ENCODE results near the gene RDM1.

The RDM1 gene

DNA sequence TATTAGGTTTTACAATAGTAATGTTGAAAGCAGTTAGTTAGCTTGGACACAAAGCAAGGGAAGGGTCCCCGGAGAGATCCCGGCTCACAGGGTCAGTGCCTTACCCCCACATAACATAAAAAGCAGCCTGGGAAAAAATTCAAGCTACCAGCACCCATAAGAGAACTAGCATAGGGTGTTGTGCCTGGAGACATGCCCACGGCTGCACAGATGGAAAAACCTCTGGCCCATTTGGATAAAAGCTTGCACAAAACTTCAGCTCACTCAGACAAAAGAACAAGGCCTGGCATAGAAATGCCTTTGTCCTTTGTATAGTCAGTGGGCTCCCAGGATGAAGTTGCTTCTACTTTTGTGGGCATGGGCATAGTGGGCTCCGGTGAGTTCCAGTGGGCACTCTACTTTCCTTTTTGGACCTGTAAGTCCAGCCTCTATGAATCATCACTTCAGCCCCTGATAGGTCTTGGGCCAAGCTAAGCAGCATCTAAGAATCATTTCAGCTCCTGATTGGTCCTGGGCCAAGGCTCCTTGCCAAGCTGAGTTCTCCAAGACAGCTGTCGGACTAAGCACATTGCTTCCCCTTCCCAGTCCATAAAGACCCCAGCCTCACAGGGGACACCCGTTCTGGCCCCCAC is 1.3 kb upstream of the RDM1 start:
- DNase-seq: no peak

DNA sequence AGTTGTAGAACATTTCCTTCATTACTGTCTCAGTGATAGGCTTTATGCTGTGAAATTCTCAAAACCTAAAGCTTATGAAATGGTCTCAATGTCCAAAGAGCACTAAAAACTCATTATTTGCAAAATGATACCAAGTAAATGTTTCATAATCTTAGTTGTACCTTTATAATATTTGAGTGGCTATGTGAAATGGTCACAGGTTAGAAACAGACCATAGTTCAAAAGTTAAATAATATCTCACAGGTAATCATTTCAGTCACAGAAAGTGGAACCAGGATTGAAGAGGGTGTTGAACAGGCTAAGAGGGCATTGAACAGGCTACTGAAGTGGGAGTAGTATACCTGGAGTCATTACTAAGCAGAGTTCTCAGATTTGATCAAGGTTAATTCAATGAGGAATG is 2.9 kb downstream of the RDM1 start:
- no peak for DNase-seq

DNA sequence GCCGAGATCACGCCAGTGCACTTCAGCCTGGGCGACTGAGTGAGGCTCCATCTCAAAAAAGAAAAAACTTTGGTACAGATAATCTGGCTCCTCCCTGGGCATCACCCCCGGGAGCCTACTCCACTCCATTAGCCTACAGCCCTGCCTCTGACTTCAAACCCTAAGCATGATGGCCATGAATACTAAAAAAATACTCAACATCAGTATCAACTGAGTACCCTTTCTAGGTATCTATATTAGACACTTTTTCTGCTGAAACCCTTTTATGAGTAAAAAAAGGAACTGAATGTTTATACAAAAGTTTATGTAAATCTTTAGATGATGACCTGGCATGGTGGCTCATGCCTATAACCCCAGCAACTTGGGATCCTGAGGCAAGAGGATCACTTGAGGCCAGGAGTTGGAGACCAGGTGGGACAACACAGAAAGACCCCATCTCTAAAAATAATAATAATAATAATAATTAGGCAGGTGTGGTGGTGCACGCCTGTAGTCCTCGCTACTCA is 6.9 kb downstream of the RDM1 start:
- DNase-seq: no peak

DNA sequence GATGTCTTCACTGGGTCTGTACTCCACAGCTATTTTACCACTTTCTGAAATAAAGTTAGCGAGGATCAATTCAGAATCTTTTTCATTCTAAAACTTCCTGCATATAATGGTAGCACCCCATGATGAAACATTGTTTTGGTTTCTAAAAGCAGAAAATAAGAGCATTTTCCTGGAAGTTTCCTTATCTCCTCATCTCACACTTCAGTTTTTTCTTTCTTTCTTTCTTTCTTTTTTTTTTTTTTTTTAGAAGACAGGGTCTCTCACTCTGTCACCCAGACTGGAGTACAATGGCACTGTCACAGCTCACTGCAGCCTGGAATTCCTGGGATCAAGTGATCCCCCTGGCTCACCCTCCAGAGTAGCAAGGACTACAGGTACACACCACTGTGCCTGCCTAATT is 10.3 kb downstream of the RDM1 start:
- DNase-seq: no peak

DNA sequence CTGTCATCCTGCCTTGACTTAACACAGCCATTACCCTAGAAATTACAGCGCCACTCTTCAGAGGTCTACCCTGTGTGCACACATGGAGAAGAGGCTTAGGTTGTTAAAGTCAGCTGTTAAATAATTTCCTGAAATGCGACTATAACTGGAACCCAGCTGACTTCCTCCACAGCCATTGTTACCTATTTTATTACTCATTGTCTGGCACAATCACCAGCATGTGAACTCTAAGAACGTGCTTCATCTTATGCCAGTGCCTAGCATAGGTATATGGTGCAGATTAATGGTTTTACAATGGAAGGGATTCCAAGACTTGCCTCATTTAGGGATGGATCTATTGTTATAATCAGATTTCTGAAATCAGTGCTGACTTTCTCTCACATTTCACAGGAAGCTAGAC is 11.9 kb downstream of the RDM1 start:
- no peak for DNase-seq

DNA sequence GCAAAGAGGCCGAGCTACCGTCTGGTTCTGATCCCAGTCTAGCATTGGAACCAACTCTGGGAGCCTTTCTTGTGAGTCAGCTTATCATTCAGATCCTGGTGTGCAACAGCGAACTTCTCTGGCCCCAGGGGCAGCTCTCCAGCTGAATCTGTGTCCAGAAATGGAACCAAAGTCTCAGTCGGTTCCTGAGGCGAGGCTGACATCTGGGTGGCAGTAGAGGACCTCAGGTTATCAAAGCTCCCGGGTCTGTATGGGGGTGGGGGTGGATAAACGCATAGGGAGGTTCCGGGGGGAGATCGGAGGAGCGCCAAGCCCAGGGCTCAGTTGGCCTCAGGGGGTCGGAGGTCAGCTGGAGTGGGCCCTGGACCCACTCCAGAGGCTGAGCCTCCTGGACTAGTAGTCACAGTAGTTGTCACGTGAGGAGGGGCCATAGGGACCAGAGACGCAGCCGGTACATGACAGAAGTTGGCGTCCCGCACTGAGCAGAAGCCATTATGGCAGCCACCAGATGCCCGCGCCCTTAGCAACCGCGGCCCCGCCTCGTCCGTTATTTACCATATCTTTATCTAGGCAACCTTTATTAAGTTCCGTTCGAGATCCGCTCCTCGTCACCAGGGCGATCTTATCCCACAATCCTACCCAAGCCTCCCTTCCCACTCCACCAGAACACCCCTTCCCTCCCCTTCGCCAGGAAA is 12.9 kb downstream of the RDM1 start:
- DNase-seq: no peak

DNA sequence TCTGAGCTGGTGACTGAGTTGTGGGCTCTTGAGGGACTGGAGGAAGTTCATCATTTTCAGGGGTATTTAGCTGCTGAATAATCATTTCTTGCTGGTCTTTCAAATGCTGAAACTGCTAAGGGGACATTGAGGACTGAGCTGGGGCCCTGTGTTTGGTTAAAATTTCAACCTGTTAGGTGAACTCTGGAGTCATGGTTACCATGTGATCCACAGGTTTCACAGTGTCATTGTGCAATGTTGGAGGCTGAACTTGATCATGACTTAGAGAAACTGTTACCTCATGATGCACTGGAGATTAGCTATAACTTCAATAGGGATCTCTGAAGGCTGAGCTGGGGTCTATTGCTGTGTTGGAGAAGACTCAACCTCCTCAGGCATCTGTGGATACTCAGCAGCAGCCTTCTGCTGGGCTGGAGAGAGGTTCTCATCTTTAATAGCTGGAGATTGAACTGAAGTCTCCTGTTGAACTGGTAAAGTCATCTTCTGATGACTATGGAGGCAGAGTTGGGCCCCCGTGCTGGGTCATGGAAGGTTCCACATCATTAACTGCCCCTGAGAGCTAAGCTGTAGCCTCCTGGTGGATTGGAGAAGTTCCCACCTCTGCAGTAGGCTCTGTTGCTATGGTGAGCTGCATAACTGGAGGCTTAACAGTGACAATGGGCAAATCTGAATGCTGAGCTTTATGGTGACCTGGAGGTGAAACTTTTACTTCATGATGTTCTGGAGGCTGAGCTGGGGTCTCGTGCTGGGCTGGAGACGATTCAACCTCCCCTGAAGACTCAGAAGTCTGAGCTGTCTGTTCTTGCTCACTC is 15.2 kb downstream of the RDM1 start:
- no peak for DNase-seq

DNA sequence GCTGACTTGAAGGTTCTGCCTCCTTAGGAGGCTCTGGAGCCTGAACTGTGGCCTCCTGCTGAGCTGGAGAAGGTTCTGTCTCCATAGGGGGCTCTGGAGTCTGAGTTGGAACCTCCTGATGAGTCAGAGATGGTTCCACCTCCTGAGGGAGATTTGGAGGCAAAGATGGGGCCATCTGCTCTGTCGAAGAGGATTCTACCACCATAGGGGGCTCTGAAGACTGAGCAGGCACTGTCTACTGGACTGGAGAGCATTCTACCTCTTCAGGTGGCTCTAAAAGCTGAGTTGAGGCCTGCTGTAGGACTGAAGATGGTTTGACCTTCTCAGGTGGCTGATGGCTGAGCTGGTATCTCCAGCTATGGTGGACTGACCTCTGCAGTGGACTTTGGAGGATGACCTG is 16.2 kb downstream of the RDM1 start:
- DNase-seq: no peak

DNA sequence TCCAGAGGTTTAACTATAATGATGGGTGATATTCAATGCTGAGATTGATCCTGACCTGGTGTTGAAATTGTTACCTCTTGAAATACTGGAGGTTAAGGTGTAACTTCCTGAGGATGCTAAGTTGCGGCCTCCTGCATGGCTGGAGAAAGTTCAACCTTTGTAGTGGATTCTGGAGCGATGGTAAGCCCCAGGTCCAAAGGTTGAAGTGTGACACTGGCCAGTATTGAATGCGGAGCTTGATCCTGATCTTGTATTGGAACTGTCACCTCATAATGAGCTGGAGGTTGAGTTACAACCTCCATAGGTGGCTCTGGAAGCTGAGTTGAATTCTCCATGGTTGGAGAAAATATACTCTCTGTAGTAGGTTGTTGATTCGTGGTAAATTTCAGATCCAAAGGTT is 17.0 kb downstream of the RDM1 start:
- no peak for DNase-seq

DNA sequence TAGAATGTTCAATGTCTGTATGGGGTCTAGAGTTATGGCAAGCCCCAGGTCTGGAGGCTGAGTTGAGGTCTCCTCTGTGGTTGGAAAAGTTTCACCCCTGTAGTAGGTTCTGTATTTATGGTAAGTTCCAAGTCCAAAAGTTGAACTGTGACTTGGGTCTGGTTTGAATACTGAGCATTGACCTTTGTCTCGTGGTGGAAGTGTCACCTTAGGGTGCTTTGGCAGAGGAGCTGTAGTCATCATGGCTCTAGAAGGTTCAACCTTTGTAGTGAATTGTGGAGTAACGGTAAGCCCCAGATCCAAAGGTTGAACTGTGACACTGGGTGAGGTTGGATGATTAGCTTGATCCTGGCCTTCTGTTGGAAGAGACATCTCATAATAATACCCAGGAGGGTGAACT is 17.6 kb downstream of the RDM1 start:
- DNase-seq: no peak

DNA sequence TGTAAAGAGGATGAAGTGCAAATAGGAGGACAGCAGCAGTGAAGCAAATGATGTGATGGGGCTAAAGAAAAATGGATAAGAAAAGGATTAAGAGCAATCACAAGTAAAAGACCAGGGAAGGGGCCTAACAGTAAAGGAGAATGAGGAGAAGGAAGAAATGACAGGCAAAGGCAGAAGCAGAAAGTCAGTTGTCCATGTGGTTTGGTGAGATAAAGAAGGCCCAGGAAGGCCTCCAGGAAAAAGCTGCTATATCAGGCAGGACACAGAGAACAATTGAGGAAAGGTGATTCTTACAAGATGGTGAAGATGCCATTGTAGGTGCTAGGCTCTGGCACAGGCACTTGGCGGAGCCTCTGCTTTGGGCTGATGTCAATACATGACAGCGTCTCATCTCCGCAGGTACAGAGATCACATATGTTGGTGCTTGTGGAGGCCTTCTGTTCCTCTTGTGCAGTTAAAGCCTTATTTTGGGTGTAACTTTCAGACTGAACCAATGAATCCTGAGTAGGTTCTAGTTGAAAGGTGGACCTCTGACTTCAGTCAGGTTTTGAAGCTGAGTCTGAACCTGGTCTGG is 18.1 kb downstream of the RDM1 start:
- DNase-seq: no peak

DNA sequence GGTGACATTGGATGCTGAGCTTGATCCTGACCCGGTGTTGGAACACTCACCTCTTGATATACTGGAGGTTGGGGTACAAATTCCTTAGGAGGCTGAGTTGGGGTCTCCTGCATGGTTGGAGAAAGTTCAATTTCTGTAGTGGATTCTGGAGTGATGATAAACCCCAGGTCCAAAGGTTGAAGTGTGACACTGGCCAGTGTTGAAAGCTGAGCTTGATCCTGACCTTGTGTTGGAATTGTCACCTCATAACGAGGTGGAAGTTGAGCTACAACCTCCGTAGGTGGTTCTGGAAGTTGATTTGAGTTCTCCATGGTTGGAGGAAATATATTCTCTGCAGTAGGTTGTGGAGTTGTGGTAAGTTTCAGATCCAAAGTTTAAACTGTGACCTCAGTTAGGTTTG is 21.2 kb downstream of the RDM1 start:
- no peak for DNase-seq

DNA sequence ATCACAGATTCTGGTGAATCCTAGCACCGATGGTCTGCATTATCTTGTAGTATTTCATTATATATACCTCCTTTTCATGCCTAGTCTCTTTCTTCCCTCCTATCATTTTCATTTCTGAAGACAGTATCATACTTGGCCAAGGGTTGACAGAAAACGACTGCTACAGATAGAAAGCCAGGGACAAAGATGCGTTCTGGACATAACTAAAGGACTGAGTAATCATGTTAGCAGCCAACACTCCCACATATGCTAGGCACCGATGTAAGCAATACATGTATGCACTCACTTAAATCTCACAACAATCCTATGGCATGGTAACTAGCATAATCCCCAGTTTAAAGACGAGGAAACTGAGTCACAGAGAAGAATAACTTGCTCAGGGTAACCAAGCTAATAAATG is 22.9 kb downstream of the RDM1 start:
- no peak for DNase-seq

DNA sequence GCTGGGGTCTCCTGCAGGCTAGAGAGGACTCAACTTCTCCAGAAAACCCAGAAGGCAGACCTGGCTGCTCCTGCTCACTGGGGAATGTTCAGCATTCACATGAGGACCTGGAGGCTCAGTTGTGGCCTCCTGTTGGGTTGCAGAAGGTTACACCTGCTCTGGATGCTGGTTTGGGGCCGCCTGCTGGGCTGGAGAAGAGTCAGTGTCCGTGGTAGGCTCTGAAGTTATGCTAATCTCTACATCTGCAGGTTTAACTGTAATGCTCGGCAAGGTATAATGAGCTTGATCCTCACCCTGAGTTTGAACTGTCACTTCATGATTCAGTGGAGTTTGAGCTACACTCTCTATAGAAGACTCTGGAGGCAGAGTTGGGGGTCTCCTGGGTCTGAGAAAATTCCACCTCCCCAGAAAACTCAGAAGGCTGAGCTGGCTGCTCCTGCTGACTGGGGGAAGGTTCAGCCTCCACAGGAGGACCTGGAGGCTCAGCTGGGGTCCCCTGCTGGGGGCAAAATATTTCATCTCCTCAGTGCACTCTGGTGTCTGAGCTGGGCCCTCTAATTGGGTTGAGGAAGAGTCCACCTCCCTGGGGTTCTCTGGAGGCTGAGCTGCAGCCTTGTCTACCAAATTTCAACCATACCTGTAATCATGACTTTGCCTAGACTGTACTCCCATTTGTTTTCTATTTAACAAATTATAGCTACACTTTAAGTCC is 23.5 kb downstream of the RDM1 start:
- no peak for DNase-seq

DNA sequence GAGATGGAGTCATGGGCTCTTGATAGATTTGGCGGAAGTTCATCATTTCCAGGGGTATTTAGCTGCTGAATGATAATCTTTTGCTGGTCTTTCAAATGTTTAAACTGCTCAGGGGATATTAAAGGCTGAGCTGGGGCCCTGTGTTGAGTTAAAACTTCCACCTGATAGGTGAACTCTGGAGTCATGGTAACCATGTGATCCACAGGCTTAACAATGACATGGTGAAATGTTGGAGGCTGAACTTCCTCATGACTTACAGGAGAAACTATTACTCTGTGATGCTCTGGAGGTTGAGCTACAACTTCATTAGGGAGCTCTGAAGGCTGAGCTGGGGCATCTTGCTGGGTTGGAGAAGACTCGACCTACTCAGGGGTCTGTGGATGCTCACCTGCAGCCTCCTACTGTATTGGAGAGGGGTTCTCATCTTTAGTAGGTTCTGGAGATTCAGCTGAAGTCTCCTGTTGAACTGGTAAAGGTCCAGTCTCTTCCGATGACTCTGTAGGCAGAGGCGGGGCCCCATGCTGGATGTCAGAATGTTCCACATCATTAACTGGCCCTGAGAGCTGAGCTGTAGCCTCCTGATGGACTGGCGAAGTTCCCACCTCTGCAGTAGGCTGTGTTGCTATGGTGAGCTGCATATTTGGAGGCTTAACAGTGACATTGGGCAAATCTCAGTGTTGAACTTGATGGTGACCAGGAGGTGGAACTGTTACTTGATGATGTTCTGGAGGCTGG is 24.2 kb downstream of the RDM1 start:
- no peak for DNase-seq

DNA sequence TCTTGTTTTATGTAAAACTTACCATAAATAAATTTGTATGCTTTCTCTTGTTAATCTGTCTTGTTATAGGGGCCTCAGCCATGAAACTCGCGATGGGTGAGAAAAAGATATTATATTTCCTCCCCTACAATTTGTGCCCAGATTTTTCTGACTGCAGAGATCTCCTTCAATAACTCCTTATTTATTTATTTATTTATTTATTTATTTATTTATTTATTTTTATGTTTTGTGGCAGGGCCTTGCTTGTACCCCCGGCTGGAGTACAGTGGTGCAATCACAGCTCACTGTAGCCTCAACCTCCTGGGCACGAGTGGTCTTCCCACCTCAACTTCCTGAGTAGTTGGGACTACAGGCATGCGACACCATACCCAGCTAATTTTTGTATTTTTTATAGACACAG is 27.1 kb downstream of the RDM1 start:
- DNase-seq: no peak

DNA sequence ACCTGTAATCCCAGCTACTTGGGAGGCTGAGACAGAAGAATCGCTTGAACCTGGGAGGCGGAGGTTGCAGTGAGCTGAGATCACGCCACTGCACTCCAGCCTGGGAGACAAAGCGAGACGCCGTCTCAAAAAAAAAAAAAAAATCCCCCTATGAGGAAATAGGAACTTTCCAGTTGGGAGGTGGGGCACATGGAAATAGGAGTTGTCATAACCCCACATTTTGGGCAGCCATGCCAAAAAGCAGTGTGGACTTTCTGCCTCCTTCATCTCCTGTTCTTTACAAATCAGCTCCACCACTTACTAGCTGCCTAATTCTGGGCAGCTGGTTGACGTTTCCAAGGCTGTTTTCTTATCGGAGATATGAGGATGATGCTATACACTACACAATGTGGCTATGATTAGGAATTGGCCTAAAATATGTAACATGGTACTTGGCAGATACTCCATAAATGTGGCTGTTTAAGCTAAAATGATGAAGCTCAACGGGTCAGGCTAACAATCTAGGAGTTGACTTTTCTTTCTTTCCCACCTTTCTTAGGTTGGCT is 28.9 kb downstream of the RDM1 start:
- no peak for DNase-seq

DNA sequence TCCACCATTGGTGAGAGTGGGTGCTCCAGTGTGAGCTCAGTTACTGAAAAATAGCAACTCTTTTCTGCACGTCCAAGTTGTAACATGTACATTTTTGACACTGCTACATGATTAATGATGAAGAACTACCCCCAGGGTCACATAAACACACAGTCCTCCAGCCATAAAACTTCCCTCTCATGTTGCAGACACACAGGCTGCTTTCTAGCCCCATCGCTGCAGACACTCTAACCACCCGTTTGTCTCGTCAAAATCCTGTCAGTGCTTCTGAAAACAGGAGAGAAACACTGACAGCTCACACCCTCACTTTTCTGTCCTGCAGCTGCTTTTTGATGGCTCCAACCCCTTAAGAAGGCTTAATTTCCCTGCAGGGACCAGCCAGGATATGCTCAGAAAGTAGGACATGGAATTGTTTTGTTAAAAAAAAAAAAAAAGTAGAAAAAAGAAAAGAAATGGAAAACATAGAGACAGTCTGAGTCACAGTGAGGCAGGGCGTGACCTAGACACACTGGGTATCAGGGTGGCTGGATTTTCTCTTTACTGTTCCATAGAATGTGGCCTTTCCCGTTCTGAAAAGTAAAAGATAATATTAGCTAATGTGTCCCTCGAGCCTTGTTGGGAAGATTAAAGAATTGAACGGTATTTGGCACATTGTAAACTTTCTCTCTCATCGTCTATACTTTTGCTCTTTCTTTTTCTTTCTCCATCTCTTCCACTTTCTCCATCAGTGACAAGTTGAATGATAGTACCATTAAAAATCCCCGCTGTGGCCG is 29.7 kb downstream of the RDM1 start:
- no peak for DNase-seq

DNA sequence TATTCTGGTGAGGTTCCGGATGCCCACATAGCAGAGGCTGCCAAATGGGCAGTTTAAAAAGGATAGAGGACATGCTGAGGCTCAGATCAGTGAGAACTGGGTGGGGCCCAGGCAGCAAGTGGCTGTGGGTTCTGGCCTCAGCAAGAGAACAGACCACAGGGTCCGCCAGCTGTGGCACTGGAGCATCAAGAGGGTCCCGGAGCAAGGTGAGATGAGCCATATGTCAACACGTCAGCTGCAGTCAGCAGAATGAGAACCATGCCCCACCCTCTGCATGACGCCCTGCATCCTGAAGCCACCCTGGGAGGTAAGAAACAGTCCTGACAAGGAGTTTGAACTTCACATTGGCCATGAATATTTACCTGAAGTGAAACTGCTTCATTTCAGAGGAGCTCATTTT is 30.3 kb downstream of the RDM1 start:
- DNase-seq: no peak

DNA sequence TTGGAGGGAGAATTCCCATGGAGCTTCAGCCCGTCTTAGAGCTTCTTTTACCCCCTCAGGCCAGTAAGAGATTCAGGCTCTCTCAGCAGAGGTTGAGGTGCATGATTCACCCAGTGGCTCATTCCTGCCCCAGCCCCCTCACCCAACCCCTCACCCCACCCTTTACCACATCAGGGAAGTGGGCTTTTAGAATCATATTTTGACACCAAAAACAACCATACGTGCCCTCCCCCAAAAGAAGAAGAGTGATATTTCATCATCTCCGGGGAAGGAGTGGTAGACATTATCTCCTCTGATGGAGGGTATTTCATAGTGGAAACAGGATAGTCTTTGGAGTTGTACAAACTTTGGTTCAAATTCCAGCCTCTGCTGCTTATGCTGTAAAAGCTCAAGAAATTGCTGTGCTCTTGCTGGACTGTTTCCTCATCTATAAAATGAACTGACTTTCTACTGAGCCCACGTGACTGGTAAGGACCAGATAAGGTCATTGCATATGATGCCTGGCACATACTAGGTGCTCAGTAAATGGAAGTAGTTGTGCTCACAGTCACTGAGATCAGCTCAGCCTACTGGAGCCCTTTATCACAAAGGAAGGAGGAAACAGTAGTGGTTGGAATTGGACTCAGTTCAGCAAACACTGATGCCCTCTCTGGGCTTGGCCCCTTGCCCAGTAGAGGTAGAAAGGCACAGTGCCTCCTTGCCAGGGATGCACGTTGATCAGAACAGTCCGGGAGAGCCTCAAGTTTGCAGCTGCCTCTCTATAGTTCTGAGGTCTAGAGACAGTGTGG is 32.1 kb downstream of the RDM1 start:
- DNase-seq: no peak
